Liver (tissue), 9 donors: ENCODE data around the gene ERI2. TPM values are rescaled to one million over a fixed set of nuclear protein-coding genes. Genes with fewer than 3 reads are reported as not detected.

Experiments used
- DNase-seq: peaks from one replicate; pipeline ENCODE4 v3.0.0-alpha.2; 2017; ENCODE audit warnings: low spot score
- H3K27ac ChIP-seq, 2 donors: one replicate each; pipeline ENCODE4 v1.7.0; 2013; ENCODE audit warnings: inconsistent platforms in 2 of 2, low read length in 2 of 2, control low read depth in 1 of 2, low read depth in 1 of 2, mild to moderate bottlenecking in 1 of 2
- H3K27me3 ChIP-seq, 4 donors: one replicate each; pipeline versions ENCODE4 v1.6.1 to v1.7.0; 2013; ENCODE audit warnings: low read length in 3 of 4, inconsistent platforms in 1 of 4, mild to moderate bottlenecking in 1 of 4, moderate library complexity in 1 of 4; ENCODE audit not compliant: control insufficient read depth in 4 of 4, insufficient read depth in 4 of 4
- H3K36me3 ChIP-seq, 4 donors: one replicate each; pipeline versions ENCODE4 v1.6.1 to v1.7.0; 2013; ENCODE audit warnings: low read length in 3 of 4, mild to moderate bottlenecking in 3 of 4, low read depth in 1 of 4, moderate library complexity in 1 of 4; ENCODE audit not compliant: control insufficient read depth in 4 of 4, insufficient read depth in 3 of 4
- H3K4me1 ChIP-seq, 4 donors: one replicate each; pipeline versions ENCODE4 v1.6.1 to v1.7.0; 2013; ENCODE audit warnings: low read length in 3 of 4, mild to moderate bottlenecking in 3 of 4, moderate library complexity in 1 of 4; ENCODE audit not compliant: control insufficient read depth in 4 of 4, insufficient read depth in 4 of 4
- H3K4me3 ChIP-seq, 3 donors: one replicate each; pipeline versions ENCODE4 v1.6.1 to v1.7.0; 2013; ENCODE audit warnings: low read length in 3 of 3, control low read depth in 1 of 3, low read depth in 1 of 3, mild to moderate bottlenecking in 1 of 3
- H3K9ac ChIP-seq, 2 donors: one replicate each; pipeline ENCODE4 v1.7.0; 2013; ENCODE audit warnings: low read length in 2 of 2, mild to moderate bottlenecking in 2 of 2, moderate library complexity in 2 of 2, control low read depth in 1 of 2, low read depth in 1 of 2
- H3K9me3 ChIP-seq, 4 donors: one replicate each; pipeline versions ENCODE4 v1.6.1 to v1.7.0; 2013; ENCODE audit warnings: low read length in 3 of 4; ENCODE audit not compliant: control insufficient read depth in 4 of 4
- ATF3 ChIP-seq: IDR thresholded peaks from 2 replicates; pipeline ENCODE4 v1.6.1; 2016; ENCODE audit warnings: antibody characterized with exemption
- CTCF ChIP-seq: fragments of 150-350 bp; IDR thresholded peaks from 2 replicates; pipeline ENCODE4 v1.5.1; 2017; ENCODE audit warnings: improper control_type of control experiment, low read depth, low read length; ENCODE audit not compliant: missing input control
- EGR1 ChIP-seq, 2 donors: IDR thresholded peaks; 2 replicates each; pipeline ENCODE4 v1.6.1; 2016 to 2018; ENCODE audit warnings: antibody characterized with exemption in 2 of 2, low read depth in 2 of 2
- FOXA1 ChIP-seq: IDR thresholded peaks from 2 replicates; pipeline ENCODE4 v1.6.1; 2016; ENCODE audit warnings: antibody characterized with exemption
- FOXA2 ChIP-seq: IDR thresholded peaks from 2 replicates; pipeline ENCODE4 v1.6.1; 2016; ENCODE audit warnings: antibody characterized with exemption
- HNF4G ChIP-seq: IDR thresholded peaks from 2 replicates; pipeline ENCODE4 v1.6.1; 2016; ENCODE audit warnings: antibody characterized with exemption
- JUND ChIP-seq, 2 donors: IDR thresholded peaks; 2 replicates each; pipeline ENCODE4 v1.6.1; 2016; ENCODE audit warnings: antibody characterized with exemption in 2 of 2
- MAX ChIP-seq: IDR thresholded peaks from 2 replicates; pipeline ENCODE4 v1.6.1; 2016; ENCODE audit warnings: antibody characterized with exemption
- NR2F2 ChIP-seq: IDR thresholded peaks from 2 replicates; pipeline ENCODE4 v1.6.1; 2016; ENCODE audit warnings: antibody characterized with exemption
- RAD21 ChIP-seq, 2 donors: IDR thresholded peaks; 2 replicates each; pipeline ENCODE4 v1.6.1; 2016; ENCODE audit warnings: antibody characterized with exemption in 2 of 2, mild to moderate bottlenecking in 2 of 2
- REST ChIP-seq: IDR thresholded peaks from 2 replicates; pipeline ENCODE4 v1.6.1; 2016; ENCODE audit warnings: antibody characterized with exemption, mild to moderate bottlenecking
- RXRA ChIP-seq, 2 donors: IDR thresholded peaks; 2 replicates each; pipeline ENCODE4 v1.6.1; 2017 to 2018; ENCODE audit warnings: antibody characterized with exemption in 2 of 2, mild to moderate bottlenecking in 1 of 2
- SP1 ChIP-seq: IDR thresholded peaks from 2 replicates; pipeline ENCODE4 v1.6.1; 2018; ENCODE audit warnings: antibody characterized with exemption, mild to moderate bottlenecking
- YY1 ChIP-seq: IDR thresholded peaks from 2 replicates; pipeline ENCODE4 v1.6.1; 2016; ENCODE audit warnings: antibody characterized with exemption, mild to moderate bottlenecking
- WGBS: extraction: QIAGEN DNeasy Blood & Tissue Kit; methylation state at CpG from one replicate; pipeline ENCODE4 v1.1.7; 2013; 5-methylcytosine and 5-hydroxymethylcytosine counted together
- polyA plus RNA-seq, 2 donors: library from polyadenylated mRNA; stranded (reverse) in 1 of 2; unstranded in 1 of 2; fragments of 200-250 nt in 1 of 2; fragments of >200 nt in 1 of 2; fragmentation: Nextera tagmentation in 1 of 2; extraction: Ambion mirVana in 1 of 2; gene quantifications; one replicate each; pipeline versions ENCODE4 v1.2.1 to v1.2.3, GENCODE V29; 2013 to 2015
- total RNA-seq, 2 donors: library from RNA; depleted of rRNA; stranded (reverse); fragments of >200 nt; gene quantifications; one replicate each; pipeline ENCODE4 v1.2.3, GENCODE V29; 2014
- donor health status: healthy.
- donor health status: healthy.
- donor health status: healthy.
- donor health status: healthy.
- donor health status: healthy.

ERI2 gene
- total and polyA plus RNA-seq, 4 donors: 8.8 to 79.1 (median 19.1) TPM

- Histone ChIP-seq H3K27me3 (no peaks in the 10 kb centered on the region), H3K9ac (no peak overlapping the region), H3K4me1 (no peaks in the 10 kb centered on the region), H3K9me3 (no peaks in the 10 kb centered on the region), H3K4me3 (no peak overlapping the region), H3K36me3 (no peaks in the 10 kb centered on the region), H3K27ac (no peak overlapping the region)
- TF ChIP-seq JUND (IDR thresholded peaks at IDR 0.05): no peak
- no peak for TF ChIP-seq REST
- TF ChIP-seq EGR1 (IDR thresholded peaks at IDR 0.05; ENCODE audit: low read depth in 2 of 2): no peak
- no peak for TF ChIP-seq NR2F2
- no peak for TF ChIP-seq HNF4G
- no peak for TF ChIP-seq FOXA2
- no peak for TF ChIP-seq RXRA (IDR thresholded peaks at IDR 0.05)
- no peak for TF ChIP-seq SP1
- TF ChIP-seq FOXA1: no peak
- TF ChIP-seq CTCF: no peak
- TF ChIP-seq MAX: no peak
- WGBS: 87% methylated on average over 4 of the region's 4 CpGs
- no peak for DNase-seq
Observed at GRCh38 chr16:20821682-20822081, 15.4 kb upstream of the ERI2 start.

GRCh38 chr16:20818929-20819585, 12.8 kb upstream of the ERI2 start:
- WGBS: 98% methylated on average over 4 of the region's 4 CpGs
- Histone ChIP-seq H3K9ac (no peak overlapping the region), H3K4me1 (no peaks in the 10 kb centered on the region), H3K4me3 (no peak overlapping the region), H3K36me3 (no peaks in the 10 kb centered on the region), H3K27me3 (no peaks in the 10 kb centered on the region), H3K9me3 (no peaks in the 10 kb centered on the region), H3K27ac (no peak overlapping the region)
- no peak for DNase-seq
- TF ChIP-seq FOXA2: no peak
- TF ChIP-seq HNF4G: no peak
- no peak for TF ChIP-seq RAD21 (IDR thresholded peaks at IDR 0.05)
- no peak for TF ChIP-seq YY1
- no peak for TF ChIP-seq ATF3
